ENCODE results near the gene PRSS56. TPM values are rescaled to one million over a fixed set of nuclear protein-coding genes. Genes with fewer than 3 reads are reported as not detected.
"Not testable (repeated sequence)": the region's sequence is repeated elsewhere in the genome, so short reads cannot be mapped to it uniquely, and the experiment has no call there.

The PRSS56 gene
- total RNA-seq, 4 donors from 2014 or later = not detected

DNA sequence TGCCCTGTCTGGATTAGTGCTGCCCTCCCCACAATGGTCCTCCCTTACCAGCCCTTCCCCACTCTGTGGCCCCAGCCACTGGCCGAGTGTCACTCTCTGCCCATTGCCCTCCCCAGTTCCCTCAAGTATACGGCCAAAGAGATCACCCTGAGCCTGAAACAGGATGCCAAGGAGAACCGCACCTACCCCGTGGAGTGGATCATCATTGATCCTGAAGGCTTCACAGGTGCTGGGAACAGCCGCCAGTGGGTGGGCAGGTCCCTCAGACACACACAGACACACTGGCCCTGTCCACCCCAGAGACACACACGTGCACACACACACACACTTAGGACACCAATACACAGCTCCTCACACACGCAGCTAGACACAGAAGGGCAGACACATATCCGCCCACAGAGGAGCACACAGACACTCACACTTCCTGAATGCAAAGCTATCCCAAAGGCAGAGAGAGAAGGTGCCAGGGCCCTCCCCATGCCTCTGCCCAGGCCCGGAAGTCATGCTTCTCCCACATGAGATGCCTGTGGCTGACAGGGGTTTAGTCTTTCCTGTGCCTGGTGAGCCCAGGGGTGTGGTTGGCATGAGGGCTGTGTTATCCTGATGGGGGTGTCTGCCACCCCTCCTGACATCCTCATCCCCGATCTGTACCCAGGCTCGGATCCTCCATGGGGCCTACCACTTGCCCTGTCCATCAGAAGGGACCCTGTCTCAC, 8.7 kb downstream of the PRSS56 start:
- no peak for DNase-seq (ENCODE audit: low spot score in 2 of 2)
- WGBS, 2 donors = 64 to 73% methylated on average over 11 of the region's 11 CpGs
- intact Hi-C loops (cut with DNase I; ENCODE audit: low total_unique reads) = no loop called here
- TF ChIP-seq CTCF (IDR thresholded peaks at IDR 0.05) = no peak
- TF ChIP-seq POLR2A (IDR thresholded peaks at IDR 0.05) = no peak
- no peak overlapping the region for H3K4me3 ChIP-seq (ENCODE audit: low read depth, poor library complexity, severe bottlenecking)

DNA sequence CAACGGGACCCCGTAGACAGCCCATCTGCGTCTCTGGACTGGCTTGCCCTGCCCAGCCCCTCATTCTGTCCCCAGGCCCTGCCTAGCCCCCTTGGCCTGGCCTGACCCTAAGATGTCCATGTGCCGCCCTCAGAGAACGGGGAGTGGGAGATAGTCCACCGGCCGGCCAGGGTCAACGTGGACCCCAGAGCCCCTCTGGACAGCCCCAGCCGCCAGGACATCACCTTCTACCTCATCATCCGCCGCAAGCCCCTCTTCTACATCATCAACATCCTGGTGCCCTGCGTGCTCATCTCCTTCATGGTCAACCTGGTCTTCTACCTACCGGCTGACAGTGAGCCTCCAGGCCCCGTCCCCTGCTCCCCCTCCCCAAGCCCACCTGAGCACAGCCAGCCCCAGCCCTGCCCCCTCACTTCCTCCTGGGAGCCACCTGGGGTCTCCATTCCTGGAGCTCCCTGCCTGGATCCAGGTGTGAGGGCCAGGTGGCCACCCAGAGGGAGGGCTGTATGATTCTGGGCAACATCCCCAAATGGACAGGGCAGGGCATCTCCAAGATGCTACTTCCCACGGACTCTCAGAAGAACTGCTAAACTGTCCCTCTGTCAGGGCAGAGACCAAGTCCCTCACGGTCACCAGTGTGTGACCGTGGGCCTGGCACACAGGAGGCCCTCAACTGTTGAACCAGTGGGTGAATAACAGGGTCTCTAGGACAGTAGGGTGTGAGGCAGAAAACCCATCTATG, 9.8 kb downstream of the PRSS56 start:
- 84 to 85% methylated on average over 17 of the region's 17 CpGs for WGBS, 2 donors
- no peak overlapping the region for H3K4me3 ChIP-seq (ENCODE audit: low read depth, poor library complexity, severe bottlenecking)
- TF ChIP-seq POLR2A (IDR thresholded peaks at IDR 0.05) = no peak
- no peak for TF ChIP-seq CTCF (IDR thresholded peaks at IDR 0.05)
- DNase-seq (ENCODE audit: low spot score in 2 of 2) = no peak
- intact Hi-C loops (cut with DNase I; ENCODE audit: low total_unique reads) = no loop called here

DNA sequence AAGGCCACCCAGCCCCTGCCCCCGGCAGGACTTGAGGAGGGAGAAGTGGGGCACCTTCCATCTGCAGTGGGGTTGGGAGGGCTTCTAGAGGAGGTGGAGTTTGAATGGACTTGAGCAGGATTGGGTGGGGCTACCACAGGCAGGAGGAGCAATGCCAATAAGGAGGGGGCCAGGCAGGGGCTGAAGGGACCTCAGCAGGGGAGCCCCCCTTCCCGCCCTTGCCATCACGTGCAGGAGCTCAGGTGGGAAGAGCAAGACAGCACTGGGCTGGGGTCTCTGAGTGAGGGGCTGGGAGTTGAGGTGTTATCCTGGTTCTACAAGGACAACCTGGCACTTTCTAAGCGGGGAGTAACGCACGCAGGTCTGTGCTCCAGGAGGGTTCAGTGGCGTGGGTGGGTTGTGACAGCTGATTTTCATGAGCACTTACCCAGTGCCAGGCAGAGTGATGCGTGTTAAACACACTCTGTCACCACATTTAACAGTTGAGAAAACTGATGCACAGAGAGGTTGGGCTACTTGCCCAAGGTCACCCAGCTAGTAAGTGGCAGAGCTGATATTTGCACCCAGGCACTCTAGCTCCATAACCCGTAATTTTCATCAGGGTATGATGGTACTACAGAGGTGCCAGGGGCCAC, 10.6 kb downstream of the PRSS56 start:
- H3K4me3 ChIP-seq (ENCODE audit: low read depth, poor library complexity, severe bottlenecking) = no peak overlapping the region
- intact Hi-C loops (cut with DNase I; ENCODE audit: low total_unique reads) = no loop called here
- DNase-seq (ENCODE audit: low spot score in 2 of 2) = no peak
- 66 to 67% methylated on average over 9 of the region's 9 CpGs for WGBS, 2 donors
- TF ChIP-seq POLR2A (IDR thresholded peaks at IDR 0.05) = no peak
- TF ChIP-seq CTCF (IDR thresholded peaks at IDR 0.05) = no peak

DNA sequence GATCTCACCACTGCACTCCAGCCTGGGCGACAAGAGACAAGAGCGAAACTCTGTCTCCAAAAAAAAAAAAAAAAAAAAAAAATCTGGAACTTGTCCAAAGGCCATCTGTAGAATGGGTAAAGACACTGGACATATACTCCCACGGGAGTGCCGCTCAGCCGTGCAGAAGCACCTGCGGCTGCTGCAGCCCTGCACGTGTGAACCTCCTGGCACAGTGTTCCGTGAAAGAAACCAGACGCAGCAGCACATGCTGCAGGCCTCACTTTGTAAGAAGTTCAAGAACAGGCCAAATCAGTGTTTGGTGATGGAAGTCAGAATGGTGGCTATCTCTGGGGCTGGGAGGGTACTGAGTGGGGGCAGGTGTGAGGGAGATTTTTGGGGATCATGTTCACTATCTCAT, 12.2 kb downstream of the PRSS56 start:
- no peak overlapping the region for H3K4me3 ChIP-seq (ENCODE audit: low read depth, poor library complexity, severe bottlenecking)
- TF ChIP-seq CTCF (IDR thresholded peaks at IDR 0.05) = no peak
- no peak for TF ChIP-seq POLR2A (IDR thresholded peaks at IDR 0.05)
- intact Hi-C loops (cut with DNase I; ENCODE audit: low total_unique reads) = no loop called here
- WGBS, 2 donors = 58 to 71% methylated on average over 9 of the region's 9 CpGs
- DNase-seq (ENCODE audit: low spot score in 2 of 2) = no peak

- intact Hi-C loops (cut with DNase I; ENCODE audit: low total_unique reads); H3K4me3 ChIP-seq (ENCODE audit: low read depth, poor library complexity, severe bottlenecking); DNase-seq (ENCODE audit: low spot score in 2 of 2): not testable (repeated sequence)
- WGBS, 2 donors = 78 to 88% methylated on average over 7 of the region's 7 CpGs
Measured at GRCh38 chr2:232532821-232533220, 12.6 kb downstream of the PRSS56 start.
